GM21381 (cell line): ENCODE measurements around the gene ZNF776.
"Not testable (repeated sequence)": the region's sequence is repeated elsewhere in the genome, so short reads cannot be mapped to it uniquely, and the experiment has no call there.

Source experiments
- ATAC-seq: cut with Tn5 transposase; IDR thresholded peaks from one replicate; pipeline ENCODE4 v1.9.1; 2021; ENCODE audit warnings: mild to moderate bottlenecking, moderate library complexity; ENCODE audit not compliant: unreplicated experiment

ZNF776 gene

DNA sequence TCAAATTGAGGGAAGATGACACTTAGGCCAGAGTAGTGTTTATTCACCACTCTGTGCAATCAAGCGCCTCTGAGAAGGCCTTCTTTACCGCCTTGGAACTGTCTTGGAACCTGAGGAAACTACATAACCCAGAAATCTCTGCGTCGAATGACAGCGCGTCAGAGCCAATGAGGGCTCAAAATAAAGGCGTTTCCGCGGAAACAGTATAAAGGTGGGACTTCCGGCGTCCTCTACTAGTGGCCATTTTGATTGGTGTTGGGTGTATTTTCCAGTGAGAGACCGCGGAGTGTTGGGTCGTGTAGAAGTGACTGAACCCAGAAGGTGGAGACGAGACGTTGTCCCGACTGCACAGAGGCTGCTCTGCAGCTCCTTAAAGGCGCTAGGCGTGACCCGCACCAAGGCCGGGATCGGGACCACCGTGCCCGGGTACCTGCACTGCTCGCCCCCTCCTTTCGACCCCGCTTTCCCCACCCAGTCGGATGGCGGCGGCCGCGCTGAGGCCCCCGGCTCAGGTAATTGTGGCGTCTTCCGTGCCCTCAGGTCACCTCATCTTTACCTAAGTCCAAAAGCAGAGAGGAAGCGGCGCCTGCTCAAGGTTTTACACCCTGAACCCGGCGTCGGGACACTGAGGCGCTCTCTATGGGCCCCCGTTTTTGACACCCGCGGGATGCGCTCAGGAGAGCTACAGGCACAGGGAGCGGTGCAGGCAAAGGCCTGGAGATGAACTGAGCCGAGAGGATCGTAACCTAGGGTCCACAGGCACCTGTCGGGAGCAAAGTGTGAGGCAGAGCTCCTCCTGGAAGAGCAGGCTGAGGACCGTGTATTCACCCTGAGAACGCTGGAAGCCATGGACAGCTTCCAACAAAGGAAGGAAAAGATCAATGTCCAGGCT lies at the start of gene ZNF776:
ZNF776 (plus strand) TSS at position 236 of the 892 bp plus-strand sequence; CDS start at position 480, 244 bp downstream.
- ATAC-seq, result peak; percentile 96

GRCh38 chr19:57701625-57702024 lies 45.0 kb upstream of the ZNF776 start:
- ATAC-seq, result no peak

DNA sequence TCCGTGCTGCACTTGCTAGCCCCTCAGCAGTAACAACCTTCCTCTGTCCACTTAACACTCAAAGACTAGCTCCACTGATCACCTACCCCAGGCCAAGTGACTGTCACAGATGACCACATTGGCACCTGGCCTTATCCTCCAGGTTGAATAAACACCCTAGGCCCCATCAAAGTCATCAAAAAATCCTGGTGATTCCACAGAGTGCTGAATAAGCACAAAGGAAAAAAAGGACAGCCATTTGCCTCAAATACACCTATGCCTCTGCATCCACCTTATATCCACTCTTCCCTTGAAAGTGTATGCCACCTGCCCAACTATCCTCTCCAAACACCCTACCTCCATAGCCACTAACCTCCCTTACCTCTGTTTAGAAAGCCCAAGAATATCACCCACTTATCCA lies 40.3 kb upstream of the ZNF776 start:
- ATAC-seq, result no peak

- no peak for ATAC-seq
Observed at GRCh38 chr19:57708641-57709361, 37.8 kb upstream of the ZNF776 start, which contains the start of gene ZNF154. Gene ZNF154 (minus strand): TSS chr19:57709204. CDS start chr19:57708971, 233 bp downstream.

DNA sequence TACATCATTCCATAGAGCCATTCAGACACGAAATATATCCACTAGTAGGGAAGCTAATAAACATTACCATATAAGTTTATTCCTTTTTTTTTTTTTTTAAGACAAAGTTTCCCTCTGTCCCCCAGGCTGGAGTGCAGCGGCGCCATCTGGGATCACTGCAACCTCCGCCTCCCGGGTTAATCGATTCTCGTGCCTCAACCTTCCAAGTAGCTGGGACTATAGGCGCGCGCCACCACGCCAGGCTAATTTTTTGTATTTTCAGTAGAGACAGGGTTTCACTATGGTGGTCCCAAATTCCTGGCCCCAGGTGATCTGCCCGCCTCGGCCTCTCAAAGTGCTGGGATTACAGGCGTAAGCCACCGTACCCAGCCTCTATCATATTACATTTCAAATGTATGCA lies 37.0 kb upstream of the ZNF776 start:
- no peak for ATAC-seq

DNA sequence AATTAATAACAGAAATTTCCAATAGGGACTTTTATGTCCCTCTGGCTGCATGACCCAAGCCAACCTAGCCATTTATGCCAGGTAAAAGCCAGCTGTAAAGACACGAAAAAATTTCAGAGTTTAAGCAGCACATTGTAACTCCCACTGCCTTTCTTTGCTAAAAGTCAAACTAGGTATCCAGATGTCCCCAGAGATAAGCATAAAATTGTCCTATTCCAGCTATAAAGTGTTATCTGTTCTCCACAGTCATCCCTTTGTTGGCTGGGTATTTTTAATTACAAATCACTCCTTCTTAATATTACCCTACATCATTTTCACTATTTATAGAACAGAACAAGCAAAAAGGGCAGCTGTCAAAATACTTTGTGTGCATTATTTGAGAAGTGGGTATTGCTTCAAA lies 34.4 kb upstream of the ZNF776 start:
- ATAC-seq, result no peak

DNA sequence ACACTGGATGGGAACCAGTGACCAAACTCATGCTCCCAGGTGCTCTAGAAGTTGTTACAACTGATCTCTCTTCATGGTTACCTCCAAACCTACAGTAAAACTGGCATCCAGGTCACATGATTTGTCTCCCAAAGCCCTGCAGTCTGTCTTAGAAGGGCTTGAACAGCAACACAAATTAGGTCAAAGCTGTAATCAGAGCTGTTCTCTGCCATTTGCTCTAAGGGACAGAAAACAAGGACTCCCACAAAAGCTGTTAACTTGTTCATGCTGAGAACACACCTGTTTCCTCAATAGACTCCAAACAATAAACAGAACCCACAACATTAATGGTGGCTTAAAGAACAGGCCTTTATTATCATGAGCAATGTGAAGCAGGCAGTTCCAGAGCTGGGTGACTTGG lies 27.2 kb upstream of the ZNF776 start:
- ATAC-seq, result no peak

- ATAC-seq, result no peak
Observed at GRCh38 chr19:57719901-57720519, 26.6 kb upstream of the ZNF776 start.

- no peak for ATAC-seq
Observed at GRCh38 chr19:57720878-57721277, 25.7 kb upstream of the ZNF776 start.

GRCh38 chr19:57738320-57738719 lies 8.3 kb upstream of the ZNF776 start:
- ATAC-seq, result not testable (repeated sequence)

DNA sequence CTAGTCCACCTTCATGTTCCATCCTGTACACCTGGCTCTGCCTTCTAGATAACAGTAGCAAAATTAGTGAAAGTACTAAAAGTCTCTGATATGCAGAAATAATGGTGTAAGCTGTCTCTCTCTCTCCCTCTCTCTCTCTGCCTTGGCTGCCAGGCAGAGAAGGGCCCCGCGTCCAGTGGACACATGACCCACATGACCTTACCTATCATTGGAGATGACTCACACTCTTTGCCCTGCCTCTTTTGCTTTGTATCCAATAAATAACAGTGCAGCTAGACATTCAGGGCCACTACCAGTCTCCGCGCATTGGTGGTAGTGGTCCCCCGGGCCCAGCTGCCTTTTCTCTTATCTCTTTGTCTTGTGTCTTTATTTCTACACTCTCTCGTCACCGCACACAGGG lies 7.8 kb upstream of the ZNF776 start:
- not testable (repeated sequence) for ATAC-seq

GRCh38 chr19:57747472-57747807 lies 825 bp downstream of the ZNF776 start:
- no peak for ATAC-seq

DNA sequence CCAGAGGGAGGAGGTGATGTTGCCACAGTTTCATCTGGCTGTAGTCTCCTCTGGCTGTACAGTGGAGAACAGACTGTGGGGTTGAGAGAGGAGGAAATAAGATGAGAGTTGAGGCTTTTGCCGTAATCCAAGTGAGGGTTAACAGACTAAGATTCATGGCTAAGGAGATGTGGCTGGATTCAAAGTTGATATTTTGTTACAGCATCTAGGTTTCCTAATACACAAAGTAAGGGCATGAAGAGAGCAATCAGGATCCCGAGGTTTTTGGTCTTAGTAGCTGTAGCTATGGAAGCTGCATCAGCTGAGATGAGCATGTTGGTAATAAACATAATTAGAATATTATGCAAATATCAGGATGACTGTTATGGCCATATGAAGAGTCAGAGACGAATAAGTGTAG lies 1.4 kb downstream of the ZNF776 start:
- ATAC-seq, result no peak

DNA sequence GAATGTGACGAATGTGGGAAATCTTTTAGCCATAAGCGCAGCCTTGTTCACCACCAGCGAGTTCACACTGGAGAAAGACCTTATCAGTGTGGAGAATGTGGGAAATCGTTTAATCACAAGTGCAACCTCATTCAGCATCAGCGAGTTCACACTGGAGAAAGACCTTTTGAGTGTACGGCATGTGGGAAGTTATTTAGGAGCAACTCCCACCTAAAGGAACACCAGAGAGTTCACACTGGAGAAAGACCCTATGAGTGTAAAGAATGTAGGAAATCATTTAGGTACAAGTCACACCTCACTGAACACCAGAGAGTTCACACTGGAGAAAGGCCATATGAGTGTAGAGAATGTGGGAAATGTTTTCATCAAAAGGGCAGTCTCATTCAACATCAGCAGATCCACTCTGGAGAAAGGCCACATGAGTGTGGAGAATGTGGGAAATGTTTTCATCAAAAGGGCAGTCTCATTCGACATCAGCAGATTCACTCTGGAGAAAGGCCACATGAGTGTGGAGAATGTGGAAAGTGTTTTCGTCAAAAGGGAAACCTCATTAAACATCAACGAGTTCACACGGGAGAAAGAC lies 7.6 kb downstream of the ZNF776 start:
- ATAC-seq, result no peak

DNA sequence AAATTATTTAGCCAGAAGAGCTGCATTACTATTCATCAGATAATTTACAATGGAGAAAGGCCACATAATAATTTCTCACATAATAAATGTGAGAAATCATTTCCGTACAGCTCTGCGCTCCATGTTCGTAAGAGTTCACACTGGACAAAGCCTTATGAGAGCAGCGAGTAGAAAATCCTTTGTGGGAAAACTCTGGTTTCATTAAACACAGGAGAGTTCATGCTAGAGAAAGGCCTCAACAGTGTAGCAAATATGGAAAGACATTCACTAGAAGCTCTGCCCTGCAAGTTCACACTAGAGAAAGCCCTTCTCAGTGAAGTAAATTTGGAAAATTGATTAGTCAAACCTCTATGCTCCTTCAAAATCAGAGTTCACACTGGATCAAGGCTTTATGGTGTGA lies 8.4 kb downstream of the ZNF776 start:
- no peak for ATAC-seq

DNA sequence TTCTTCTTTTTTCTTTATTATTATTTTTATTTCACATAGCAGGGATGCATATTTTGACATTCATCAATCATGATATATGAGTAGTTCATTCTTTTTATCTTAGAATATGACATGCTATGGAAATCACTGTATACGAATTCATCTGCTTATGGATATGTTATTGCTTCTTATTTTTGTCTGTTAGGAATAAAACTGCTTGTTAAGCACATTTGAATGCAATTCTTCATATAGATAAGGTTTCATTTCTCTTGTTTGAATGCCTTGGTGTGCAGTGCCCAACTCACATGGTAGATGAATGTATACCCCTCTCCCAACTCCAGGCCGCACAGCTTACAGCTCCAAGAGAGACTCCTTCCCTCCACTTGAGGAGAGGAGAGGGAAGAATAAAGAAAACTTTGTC lies 11.3 kb downstream of the ZNF776 start:
- ATAC-seq, result no peak

- no peak for ATAC-seq
Observed at GRCh38 chr19:57759096-57759495, 12.5 kb downstream of the ZNF776 start.

DNA sequence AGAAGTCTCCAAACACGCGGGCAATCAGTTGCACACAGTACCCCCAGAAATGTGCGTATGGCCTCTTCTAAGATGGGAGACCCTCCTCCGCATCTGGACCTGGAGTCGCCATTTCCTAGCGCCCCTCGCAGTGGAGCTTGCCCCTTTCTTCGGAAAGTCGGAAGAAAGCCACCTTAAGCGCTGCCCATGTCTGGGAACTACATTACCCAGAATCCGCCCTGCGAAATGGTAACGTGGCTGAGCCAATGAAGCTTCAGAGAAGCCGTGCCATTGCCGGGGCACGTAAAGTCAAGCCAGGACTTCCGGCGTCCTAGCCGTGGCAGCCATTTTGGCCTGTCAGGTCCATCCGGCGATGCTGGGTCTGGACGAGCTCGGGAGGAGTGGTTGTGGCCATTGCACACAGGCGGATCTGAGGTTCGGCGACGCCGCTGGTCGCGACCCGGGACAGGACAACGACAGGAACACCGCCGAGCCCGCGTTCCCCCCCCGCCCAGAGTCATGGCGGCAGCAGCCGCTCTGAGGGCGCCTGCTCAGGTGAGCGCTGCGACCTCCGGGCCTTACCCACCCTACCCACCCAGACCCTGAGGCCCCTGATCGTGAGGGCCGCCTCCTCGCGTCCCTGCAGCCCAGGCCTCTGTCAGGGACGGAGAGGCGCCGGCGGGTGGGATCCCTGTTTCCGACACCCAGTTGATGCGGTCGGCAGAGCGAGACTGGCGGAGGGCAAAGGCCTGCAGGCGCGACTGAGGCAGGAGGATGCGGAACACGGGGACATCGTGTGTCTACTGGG lies 22.9 kb downstream of the ZNF776 start, which contains the start of gene ZNF586:
ZNF586 (plus strand) TSS at position 332 of the 787 bp plus-strand sequence; CDS start at position 499, 167 bp downstream.
- peak; percentile 98 for ATAC-seq

- no peak for ATAC-seq
Observed at GRCh38 chr19:57771417-57771816, 24.8 kb downstream of the ZNF776 start.

DNA sequence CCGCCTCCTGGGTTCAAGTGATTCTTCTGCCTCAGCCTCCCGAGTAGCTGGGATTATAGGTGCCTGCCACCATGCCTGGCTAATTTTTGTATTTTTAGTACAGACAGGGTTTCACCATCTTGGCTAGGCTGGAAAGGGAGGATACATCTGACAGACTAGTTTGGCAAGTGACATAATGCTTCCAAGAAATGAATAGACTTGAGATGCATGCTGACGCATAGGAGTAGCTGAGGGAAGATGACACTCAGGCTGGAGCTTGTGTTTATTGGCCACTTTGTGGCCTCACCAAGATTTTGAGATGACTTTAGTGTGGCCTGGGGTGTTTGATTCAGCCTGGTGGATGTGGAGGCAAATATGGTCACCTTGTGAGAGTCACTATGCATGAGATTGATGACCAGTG lies 26.9 kb downstream of the ZNF776 start:
- ATAC-seq, result no peak
